PFSK-1 (cell line): ENCODE measurements around the gene SLC7A10.

Experiments used
- POLR2AphosphoS5 ChIP-seq: IDR thresholded peaks from 2 replicates; pipeline ENCODE4 v1.6.1; 2012; ENCODE audit warnings: low read depth, mild to moderate bottlenecking, control low read depth, low read length, moderate library complexity
- REST ChIP-seq, 2 experiments: IDR thresholded peaks; 2 replicates each; pipeline versions ENCODE4 v1.6.1 to v1.8.0; 2011 to 2012; ENCODE audit warnings: low read depth in 2 of 2, low read length in 2 of 2, control low read depth in 1 of 2, inconsistent platforms in 1 of 2, mild to moderate bottlenecking in 1 of 2, moderate library complexity in 1 of 2; ENCODE audit not compliant: insufficient read depth in 1 of 2
- SIN3A ChIP-seq: IDR thresholded peaks from 2 replicates; pipeline ENCODE4 v1.6.1; 2012; ENCODE audit warnings: mild to moderate bottlenecking, low read length, moderate library complexity, borderline replicate concordance; ENCODE audit not compliant: insufficient read depth

DNA sequence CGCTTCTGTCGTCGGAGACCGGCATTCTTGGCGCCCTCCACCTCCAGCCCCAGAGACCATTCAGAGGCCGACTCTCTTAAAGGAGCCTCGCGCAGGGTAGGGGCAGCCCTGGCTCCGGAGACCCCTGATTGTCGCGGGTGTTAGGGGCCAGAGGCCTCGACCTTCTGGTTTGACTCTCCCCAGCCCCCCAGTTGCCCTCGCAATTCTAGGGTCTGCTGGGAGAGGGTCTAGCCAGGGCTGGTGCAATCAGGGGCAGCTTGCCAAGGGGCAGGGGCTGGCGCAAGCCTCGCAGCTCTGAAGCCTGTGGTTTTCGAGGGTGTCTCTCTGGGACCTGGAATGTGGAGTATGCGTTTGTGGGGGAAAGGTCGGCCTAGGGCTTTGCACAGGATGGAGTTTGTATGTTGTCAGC is 1.6 kb upstream of the SLC7A10 start:
- TF ChIP-seq REST (IDR thresholded peaks at IDR 0.05; ENCODE audit: insufficient read depth in 1 of 2, low read depth in 2 of 2, low read length in 2 of 2) (no peak), POLR2AphosphoS5 (no peak), SIN3A (no peak)
